Heart left ventricle (tissue), 16 donors: ENCODE measurements around the gene RCL1. TPM values are rescaled to one million over a fixed set of nuclear protein-coding genes. Genes with fewer than 3 reads are reported as not detected.

ENCODE experiments used
- ATAC-seq, 4 donors: fragments of 200-7000 bp; cut with Tn5 transposase; one replicate each; pipeline ENCODE4 v1.9.1; 2020 to 2022; ENCODE audit warnings: moderate library complexity in 4 of 4, mild to moderate bottlenecking in 3 of 4, moderate number of reproducible peaks in 1 of 4
- DNase-seq, 5 donors: peaks; one replicate each; pipeline ENCODE4 v3.0.0-alpha.2; 2020
- H3K27ac ChIP-seq, 12 donors: fragments of 200-600 bp; sonication (generic) in 4 of 12; one replicate each; pipeline versions ENCODE4 v1.5.0 to v1.8.0; 2016 to 2022; ENCODE audit warnings: mild to moderate bottlenecking in 2 of 12
- H3K27me3 ChIP-seq, 9 donors: fragments of 200-600 bp; sonication (generic) in 2 of 9; one replicate each; pipeline versions ENCODE4 v1.5.1 to v1.8.0; 2016 to 2022; ENCODE audit warnings: mild to moderate bottlenecking in 3 of 9
- H3K36me3 ChIP-seq, 9 donors: fragments of 200-600 bp; sonication (generic) in 2 of 9; one replicate each; pipeline versions ENCODE4 v1.5.0 to v1.8.0; 2018 to 2022; ENCODE audit warnings: mild to moderate bottlenecking in 2 of 9
- H3K4me1 ChIP-seq, 12 donors: fragments of 200-600 bp; sonication (generic) in 4 of 12; one replicate each; pipeline versions ENCODE4 v1.5.0 to v1.8.0; 2016 to 2022; ENCODE audit warnings: mild to moderate bottlenecking in 3 of 12
- H3K4me3 ChIP-seq, 12 donors: fragments of 200-600 bp; sonication (generic) in 4 of 12; one replicate each; pipeline versions ENCODE4 v1.5.0 to v1.8.0; 2017 to 2022; ENCODE audit warnings: mild to moderate bottlenecking in 9 of 12, moderate library complexity in 4 of 12
- H3K9me3 ChIP-seq, 12 donors: fragments of 200-600 bp; sonication (generic) in 4 of 12; one replicate each; pipeline versions ENCODE4 v1.5.0 to v1.8.0; 2016 to 2022; ENCODE audit warnings: mild to moderate bottlenecking in 1 of 12
- POLR2A ChIP-seq, 2 donors: fragments of 450-650 bp; IDR thresholded peaks; one replicate each; pipeline ENCODE4 v1.6.1; 2017; ENCODE audit warnings: antibody characterized with exemption in 2 of 2, mild to moderate bottlenecking in 2 of 2, moderate library complexity in 2 of 2
- WGBS, 4 donors: extraction: QIAGEN DNeasy Blood & Tissue Kit in 2 of 4; methylation state at CpG; one replicate each; pipeline versions ENCODE4 v1.1.5 to v1.1.7; 2013 to 2018; 5-methylcytosine and 5-hydroxymethylcytosine counted together
- intact Hi-C, 10 donors: fragments of 100-400 bp; cut with DNase I; formaldehyde crosslinking; loops; one replicate each; pipeline versions ENCODE4 v1.11.1 to v1.14.2; 2022
- microRNA-seq, 4 donors: library from miRNA; unstranded; fragments of <30 nt; microRNA quantifications; one replicate each; pipeline versions ENCODE4 to v1.2.0, GENCODE V29; 2017 to 2020
- polyA plus RNA-seq, 2 donors: library from polyadenylated mRNA; stranded (reverse); fragments of 200-250 nt; gene quantifications; one replicate each; pipeline ENCODE4 v1.2.3, GENCODE V29; 2013
- total RNA-seq, 9 donors: library from RNA; depleted of rRNA in 2 of 9; stranded (reverse); fragments of >200 nt in 2 of 9; fragmentation: NEBNext Ultra II Directional in 3 of 9; extraction: Animal tissue kit (Norgen Biotek cat#: 25700) in 3 of 9; gene quantifications; one replicate each; pipeline versions ENCODE4 v1.1.0 to v1.2.4, GENCODE V29; 2016 to 2023
- TF ChIP-seq, protein P1 (sequence below), 12 donors: fragments of 200-600 bp; sonication (generic) in 4 of 12; IDR thresholded peaks; one replicate each; pipeline versions ENCODE4 v1.5.0 to v1.8.0; 2018 to 2022; ENCODE audit warnings: antibody characterized with exemption in 12 of 12, mild to moderate bottlenecking in 5 of 12
- donor health status: ischemic (EF 13 %, LVEDD 7.1; RV severe dilation, severe dysfunction).
- donor health status: healthy with polysubstance abuse.
- donor health status: DM: no; HTN: yes; CAD: no.
- donor health status: DM: no; HTN: no; CAD: no.
- donor health status: ischemic (EF 25% LVEDD 6.9; RV normal size, moderate dysfunction).
- donor health status: ischemic (EF 25% LVEDD 5.7; RV mildly dilated, moderate dysfunction).
- donor health status: healthy.
- donor health status: DM: yes; HTN: yes; CAD: no.
- donor health status: ischemic (EF 35%, LVEDD 5.7; RV mildly dilated, moderate dysfunction).
- donor health status: nonischemic (EF 11% LVEDD 7.7; RV severe dilation, severe dysfunction).
- donor health status: DM: yes; HTN: yes; CAD: no.
- donor health status: PGD.
- donor health status: ischemic (EF 29% LVEDD 5.4; RV normal size, mild dysfunction).
- donor health status: nonischemic (EF 23%, LVEDD 6.1; RV moderate dilation, normal function).

Gene RCL1
- total and polyA plus RNA-seq, 11 donors = 3.8 to 11.3 (median 7.2) TPM

DNA sequence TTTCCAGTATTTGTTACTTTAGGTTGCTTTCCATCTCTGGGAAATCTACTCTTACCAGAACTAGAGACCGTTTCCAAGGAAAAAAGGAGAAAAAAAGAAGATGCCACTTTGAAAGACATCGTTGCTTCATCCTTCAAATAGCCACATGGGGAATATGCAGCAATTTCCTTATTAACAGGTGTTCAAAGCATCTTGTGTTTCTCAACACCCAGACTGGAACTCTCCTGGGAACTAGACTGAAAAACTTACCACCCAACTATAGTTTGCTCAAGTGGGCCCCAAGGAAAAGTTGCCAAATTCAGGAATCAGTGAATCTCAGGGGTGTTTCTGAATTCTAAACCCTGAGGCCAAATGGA is 112.4 kb downstream of the RCL1 start:
- no peak overlapping the region for H3K4me3 ChIP-seq
- DNase-seq (no peak), ATAC-seq (peak in 1 of 4 donors; percentile 57)
- intact Hi-C loops = loop anchor here in 1 of 10 donors (10.0 kb wide), 1 partner anchor 60 kb away; no protein-coding TSS in a partner anchor
- 64 to 77% (median 74%) methylated on average over 2 of the region's 2 CpGs for WGBS, 4 donors
- no peaks in the 10 kb centered on the region for H3K27me3 ChIP-seq
- H3K9me3 ChIP-seq = peaks cover 0 to 6% (median 0%) of the 10 kb centered on the region in 12 donors
- H3K27ac ChIP-seq = no peak overlapping the region
- no peaks in the 10 kb centered on the region for H3K36me3 ChIP-seq
- peaks cover 0 to 17% (median 0%) of the 10 kb centered on the region in 12 donors for H3K4me1 ChIP-seq
- TF ChIP-seq, protein P1, sequence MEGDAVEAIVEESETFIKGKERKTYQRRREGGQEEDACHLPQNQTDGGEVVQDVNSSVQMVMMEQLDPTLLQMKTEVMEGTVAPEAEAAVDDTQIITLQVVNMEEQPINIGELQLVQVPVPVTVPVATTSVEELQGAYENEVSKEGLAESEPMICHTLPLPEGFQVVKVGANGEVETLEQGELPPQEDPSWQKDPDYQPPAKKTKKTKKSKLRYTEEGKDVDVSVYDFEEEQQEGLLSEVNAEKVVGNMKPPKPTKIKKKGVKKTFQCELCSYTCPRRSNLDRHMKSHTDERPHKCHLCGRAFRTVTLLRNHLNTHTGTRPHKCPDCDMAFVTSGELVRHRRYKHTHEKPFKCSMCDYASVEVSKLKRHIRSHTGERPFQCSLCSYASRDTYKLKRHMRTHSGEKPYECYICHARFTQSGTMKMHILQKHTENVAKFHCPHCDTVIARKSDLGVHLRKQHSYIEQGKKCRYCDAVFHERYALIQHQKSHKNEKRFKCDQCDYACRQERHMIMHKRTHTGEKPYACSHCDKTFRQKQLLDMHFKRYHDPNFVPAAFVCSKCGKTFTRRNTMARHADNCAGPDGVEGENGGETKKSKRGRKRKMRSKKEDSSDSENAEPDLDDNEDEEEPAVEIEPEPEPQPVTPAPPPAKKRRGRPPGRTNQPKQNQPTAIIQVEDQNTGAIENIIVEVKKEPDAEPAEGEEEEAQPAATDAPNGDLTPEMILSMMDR (IDR thresholded peaks at IDR 0.05) = no peak
- TF ChIP-seq POLR2A (IDR thresholded peaks at IDR 0.05) = no peak

Small RNA genes lying within 50 kb of the gene (microRNA-seq; reads per million reads assigned to microRNA genes)
- gene MIR101-2 = 11.2 to 97.9 (median 51.8) reads per million in 4 donors

Other genes with a start within 250 kb of the RCL1 start
- 1 to 10 TPM; 2.4 to 5.4 (median 3.6) TPM for gene PLPP6, start 130.7 kb upstream of the RCL1 start, total RNA-seq
- gene PLPP6, start 130.7 kb upstream of the RCL1 start, polyA plus RNA-seq = 1 to 10 TPM; 1.0 to 2.6 TPM
- 1 to 10 TPM in 3 of 9 donors, under 1 TPM in 5, not detected in 1; 0.37 to 2.1 (median 0.59) TPM for gene SPATA6L, start 126.5 kb upstream of the RCL1 start, total RNA-seq
- under 1 TPM; 0.14 to 0.23 TPM for gene SPATA6L, start 126.5 kb upstream of the RCL1 start, polyA plus RNA-seq
- gene CDC37L1, start 113.4 kb upstream of the RCL1 start, total RNA-seq = 100 to 1,000 TPM in 1 of 9 donors, 10 to 100 TPM in 8; 29.3 to 100 (median 34.9) TPM
- 10 to 100 TPM; 15.6 to 92.9 TPM for gene CDC37L1, start 113.4 kb upstream of the RCL1 start, polyA plus RNA-seq
- 100 to 1,000 TPM; 117 to 231 (median 159) TPM for gene AK3, start 51.7 kb upstream of the RCL1 start, total RNA-seq
- gene AK3, start 51.7 kb upstream of the RCL1 start, polyA plus RNA-seq = 10 to 100 TPM; 47.8 to 49.1 TPM
- 10 to 100 TPM; 17.0 to 62.9 (median 33.3) TPM for gene JAK2, start 192.3 kb downstream of the RCL1 start, total RNA-seq
- 1 to 10 TPM; 4.3 to 6.2 TPM for gene JAK2, start 192.3 kb downstream of the RCL1 start, polyA plus RNA-seq